Measurements from ENCODE around the gene GNAZ.

DNA sequence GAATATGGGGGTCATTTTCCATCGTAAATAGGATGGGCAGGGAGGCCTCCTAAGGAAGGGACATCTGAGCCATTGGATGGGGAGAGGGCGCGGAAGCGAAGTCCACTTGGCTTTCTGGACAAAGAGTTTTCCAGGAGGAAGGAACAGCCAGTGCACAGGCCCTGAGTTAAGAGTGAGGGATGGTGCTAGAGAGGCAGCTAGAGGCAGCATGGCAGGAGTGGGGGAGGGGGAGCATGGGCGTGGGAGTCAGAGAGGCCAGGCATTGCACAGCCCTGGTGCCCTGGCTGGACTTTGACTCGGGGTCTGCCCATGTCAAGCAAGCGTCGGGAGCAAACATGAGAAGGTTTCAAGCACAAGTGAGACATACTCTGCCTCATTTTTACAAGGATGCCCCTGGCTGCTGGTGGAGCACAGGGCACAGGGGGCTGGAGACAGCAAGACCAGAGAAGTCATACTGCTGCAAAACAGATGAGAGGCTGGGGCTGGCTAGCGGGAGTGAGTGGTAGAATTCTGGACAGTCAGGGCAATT is 9.0 kb downstream of the GNAZ start:
- TF ChIP-seq, protein P1, sequence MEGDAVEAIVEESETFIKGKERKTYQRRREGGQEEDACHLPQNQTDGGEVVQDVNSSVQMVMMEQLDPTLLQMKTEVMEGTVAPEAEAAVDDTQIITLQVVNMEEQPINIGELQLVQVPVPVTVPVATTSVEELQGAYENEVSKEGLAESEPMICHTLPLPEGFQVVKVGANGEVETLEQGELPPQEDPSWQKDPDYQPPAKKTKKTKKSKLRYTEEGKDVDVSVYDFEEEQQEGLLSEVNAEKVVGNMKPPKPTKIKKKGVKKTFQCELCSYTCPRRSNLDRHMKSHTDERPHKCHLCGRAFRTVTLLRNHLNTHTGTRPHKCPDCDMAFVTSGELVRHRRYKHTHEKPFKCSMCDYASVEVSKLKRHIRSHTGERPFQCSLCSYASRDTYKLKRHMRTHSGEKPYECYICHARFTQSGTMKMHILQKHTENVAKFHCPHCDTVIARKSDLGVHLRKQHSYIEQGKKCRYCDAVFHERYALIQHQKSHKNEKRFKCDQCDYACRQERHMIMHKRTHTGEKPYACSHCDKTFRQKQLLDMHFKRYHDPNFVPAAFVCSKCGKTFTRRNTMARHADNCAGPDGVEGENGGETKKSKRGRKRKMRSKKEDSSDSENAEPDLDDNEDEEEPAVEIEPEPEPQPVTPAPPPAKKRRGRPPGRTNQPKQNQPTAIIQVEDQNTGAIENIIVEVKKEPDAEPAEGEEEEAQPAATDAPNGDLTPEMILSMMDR (IDR thresholded peaks at IDR 0.05), result no peak
- no peak for TF ChIP-seq POLR2AphosphoS5 (IDR thresholded peaks at IDR 0.05)
- TF ChIP-seq POLR2A (IDR thresholded peaks at IDR 0.05), result no peak

Measured in gastroesophageal sphincter (tissue), 3 donors.